GM23248 (cell line): ENCODE results near the gene ENTPD7. TPM values are rescaled to one million over a fixed set of nuclear protein-coding genes. Genes with fewer than 3 reads are reported as not detected.

Source experiments
- DNase-seq: peaks from one replicate; pipeline ENCODE4 v3.0.0-alpha.2; 2015
- H2AFZ ChIP-seq: fragments of 200-600 bp; sonication (generic); 2 replicates; pipeline ENCODE4 v1.6.1; 2016; ENCODE audit warnings: antibody characterized with exemption
- H3F3A ChIP-seq: fragments of 200-600 bp; sonication (generic); 2 replicates; pipeline ENCODE4 v1.6.1; 2016; ENCODE audit warnings: mild to moderate bottlenecking, antibody characterized with exemption, mixed run types; ENCODE audit not compliant: insufficient read depth
- H3K27ac ChIP-seq: fragments of 200-600 bp; sonication (generic); 2 replicates; pipeline ENCODE4 v1.5.1; 2016; ENCODE audit warnings: mild to moderate bottlenecking
- H3K27me3 ChIP-seq: fragments of 200-600 bp; sonication (generic); replicated peaks from 2 replicates; pipeline ENCODE4 v1.6.1; 2016; ENCODE audit warnings: mild to moderate bottlenecking; ENCODE audit not compliant: insufficient read depth
- H3K36me3 ChIP-seq: fragments of 200-600 bp; sonication (generic); 2 replicates; pipeline ENCODE4 v1.6.1; 2016; ENCODE audit warnings: low read depth, mild to moderate bottlenecking
- H3K4me1 ChIP-seq: fragments of 200-600 bp; sonication (generic); 2 replicates; pipeline ENCODE4 v1.6.1; 2016; ENCODE audit warnings: mild to moderate bottlenecking; ENCODE audit not compliant: insufficient read depth
- H3K4me2 ChIP-seq: fragments of 200-600 bp; sonication (generic); one replicate; pipeline ENCODE4 v1.6.1; 2016; ENCODE audit warnings: mild to moderate bottlenecking; ENCODE audit not compliant: unreplicated experiment
- H3K4me3 ChIP-seq: fragments of 200-600 bp; sonication (generic); 2 replicates; pipeline ENCODE4 v1.5.1; 2016; ENCODE audit warnings: mild to moderate bottlenecking
- H3K79me2 ChIP-seq: fragments of 200-600 bp; sonication (generic); 2 replicates; pipeline ENCODE4 v1.6.1; 2016; ENCODE audit warnings: mild to moderate bottlenecking; ENCODE audit not compliant: insufficient read depth
- H3K9ac ChIP-seq: fragments of 200-600 bp; sonication (generic); 2 replicates; pipeline ENCODE4 v1.6.1; 2016; ENCODE audit warnings: mild to moderate bottlenecking
- H3K9me2 ChIP-seq: fragments of 200-600 bp; sonication (generic); 2 replicates; pipeline ENCODE4 v1.6.1; 2016; ENCODE audit warnings: mixed run types, mild to moderate bottlenecking, moderate library complexity; ENCODE audit not compliant: insufficient read depth
- H3K9me3 ChIP-seq: fragments of 200-600 bp; sonication (generic); one replicate; pipeline ENCODE4 v1.6.1; 2017; ENCODE audit warnings: low read depth
- H4K20me1 ChIP-seq: fragments of 200-600 bp; sonication (generic); 2 replicates; pipeline ENCODE4 v1.6.0; 2016; ENCODE audit not compliant: insufficient read depth
- EZH2 ChIP-seq: fragments of 200-600 bp; sonication (generic); IDR thresholded peaks from 2 replicates; pipeline ENCODE4 v1.6.1; 2018; ENCODE audit warnings: antibody characterized with exemption, mild to moderate bottlenecking; ENCODE audit not compliant: insufficient read depth, poor library complexity, severe bottlenecking
- EZH2phosphoT487 ChIP-seq: fragments of 200-600 bp; sonication (generic); IDR thresholded peaks from 2 replicates; pipeline ENCODE4 v1.6.1; 2018; ENCODE audit warnings: antibody characterized with exemption, moderate library complexity, mild to moderate bottlenecking, low read depth; ENCODE audit not compliant: insufficient read depth
- WGBS, 2 experiments: methylation state at CpG; one replicate each; pipeline ENCODE4 v1.1.6; 2015 to 2017; ENCODE audit warnings: low lambda C conversion rate in 2 of 2, low coverage in 1 of 2; ENCODE audit errors: missing lambda C conversion rate in 2 of 2; 5-methylcytosine and 5-hydroxymethylcytosine counted together
- in situ Hi-C: fragments of 300-500 bp; cut with MboI; formaldehyde crosslinking; loops from 2 replicates; pipeline ENCODE4 v1.15.0; 2020
- polyA plus RNA-seq: library from polyadenylated mRNA; unstranded; fragments of >200 nt; fragmentation: Nextera tagmentation; extraction: Ambion mirVana; gene quantifications from 2 replicates; pipeline ENCODE4 v1.2.1, GENCODE V29; 2016
- total RNA-seq: library from RNA; depleted of rRNA; stranded (reverse); fragments of >200 nt; shearing (Covaris generic); gene quantifications from 2 replicates; pipeline ENCODE4 v1.2.3, GENCODE V29; 2014; rRNA removed

Gene ENTPD7
- total RNA-seq, result 21.6 and 26.8 TPM in 2 replicates
- polyA plus RNA-seq, result 7.5 and 8.3 TPM in 2 replicates

DNA sequence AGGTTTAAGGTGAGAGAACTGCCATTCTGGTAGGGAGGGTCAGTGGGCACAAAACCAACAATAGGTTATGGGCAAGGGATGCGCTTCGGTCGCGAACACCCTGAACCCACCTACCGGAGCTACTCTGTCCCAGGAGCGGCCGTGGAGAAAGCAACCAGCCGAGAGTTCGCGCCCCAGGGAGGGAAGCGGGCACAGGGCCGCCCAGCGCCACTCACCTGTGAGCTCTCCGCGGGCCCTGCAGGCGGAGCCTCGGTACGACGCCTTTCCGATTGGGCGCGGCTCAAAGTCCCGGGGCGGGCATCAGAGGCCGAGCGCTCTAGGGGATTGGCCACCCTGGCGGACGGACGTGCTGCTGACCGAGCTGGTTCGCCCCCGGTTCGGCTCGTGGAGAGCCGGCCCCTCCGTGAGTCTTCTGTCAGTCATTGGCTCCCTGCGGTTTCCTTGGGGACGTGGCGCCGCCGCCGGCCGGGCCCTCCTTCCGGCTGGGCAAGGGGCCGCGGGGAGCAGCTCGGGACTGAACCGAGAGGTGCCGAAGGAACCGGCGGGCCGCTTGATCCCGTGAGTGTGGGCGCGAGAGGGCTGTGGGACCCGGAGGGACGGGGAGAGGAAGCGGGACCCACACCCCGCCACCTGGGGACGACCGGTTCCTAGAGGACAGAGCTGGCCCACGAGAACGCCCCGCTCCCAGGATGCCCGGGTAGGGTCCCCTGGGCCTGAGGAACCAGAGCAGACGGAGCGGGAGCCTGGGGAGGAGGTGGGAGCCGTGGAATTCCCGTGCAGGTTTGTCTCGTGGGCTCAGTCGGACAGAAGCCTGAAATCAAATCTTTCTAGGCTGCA, at the start of gene ENTPD7:
Gene ENTPD7 (plus strand): TSS at position 479 of the 837 bp plus-strand sequence. CDS start 448 bp downstream, outside the sequence.
- Histone ChIP-seq H4K20me1 (no peaks in the 10 kb centered on the region), H3K4me2 (peak within 1 kb of the TSS; percentile 94), H3K9me3 (no peaks in the 10 kb centered on the region), H2AFZ (peak within 1 kb of the TSS; percentile 90), H3K4me1 (peaks cover 21% of the 10 kb centered on the region), H3K27ac (peak within 1 kb of the TSS; percentile 95), H3F3A (peaks cover 20% of the 10 kb centered on the region), H3K9me2 (no peaks in the 10 kb centered on the region), H3K27me3 (no peaks in the 10 kb centered on the region), H3K4me3 (peak within 1 kb of the TSS; percentile 92), H3K79me2 (peaks cover 47% of the 10 kb centered on the region), H3K9ac (peak within 1 kb of the TSS; percentile 99), H3K36me3 (peaks cover 14% of the 10 kb centered on the region; the same call in 1 of the 2 replicates)
- TF ChIP-seq EZH2phosphoT487 (no peak), EZH2 (no peak)
- peak; percentile 100 for DNase-seq
- 1 to 2% methylated on average over 67 to 70 of the region's 71 CpGs for WGBS, 2 experiments
- in situ Hi-C loops, result no loop called here

GRCh38 chr10:99610221-99610620, 49.1 kb upstream of the ENTPD7 start:
- Histone ChIP-seq H3K27ac (no peak overlapping the region), H3F3A (no peaks in the 10 kb centered on the region), H3K4me2 (no peak overlapping the region), H3K9me2 (no peaks in the 10 kb centered on the region), H3K4me1 (no peaks in the 10 kb centered on the region), H2AFZ (no peak overlapping the region), H4K20me1 (no peaks in the 10 kb centered on the region), H3K4me3 (no peak overlapping the region), H3K9me3 (no peaks in the 10 kb centered on the region), H3K27me3 (no peaks in the 10 kb centered on the region), H3K9ac (no peak overlapping the region), H3K36me3 (peaks cover 25% of the 10 kb centered on the region), H3K79me2 (peaks cover 12% of the 10 kb centered on the region; the same call in 1 of the 2 replicates)
- WGBS, 2 experiments, result 98% methylated on average over 3 of the region's 3 CpGs
- in situ Hi-C loops, result loop anchor here (10.0 kb wide), 1 partner anchor 175 kb away; the partner anchor contains the start of gene GOT1
- TF ChIP-seq EZH2 (no peak), EZH2phosphoT487 (no peak)
- no peak for DNase-seq

DNA sequence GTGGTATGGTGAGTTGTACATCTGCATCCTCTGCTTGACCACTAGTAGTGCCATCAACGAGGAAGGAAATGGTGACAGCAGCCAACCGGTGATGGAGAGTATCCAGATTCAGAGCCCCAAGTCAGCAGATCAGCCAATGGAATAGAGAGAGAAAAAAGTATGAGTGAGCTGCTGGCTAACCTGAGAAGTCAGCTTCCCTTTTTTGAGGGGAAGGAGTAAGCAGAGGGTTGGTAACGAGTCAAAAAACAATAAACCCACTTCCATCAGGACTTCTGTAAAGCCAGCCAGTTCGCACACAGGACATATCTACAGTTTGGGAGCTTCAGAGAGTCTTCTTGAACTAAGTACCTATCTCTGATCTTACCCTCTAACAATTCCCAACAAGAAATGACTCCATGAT, 48.0 kb upstream of the ENTPD7 start:
- H3K27ac ChIP-seq, result no peak overlapping the region
- H3K4me1 ChIP-seq, result no peaks in the 10 kb centered on the region
- in situ Hi-C loops, result loop anchor here (10.0 kb wide), 1 partner anchor 177 kb away; the partner anchor contains the start of gene GOT1
- peaks cover 23% of the 10 kb centered on the region for H3K79me2 ChIP-seq
- H3K9ac ChIP-seq, result no peak overlapping the region
- no peaks in the 10 kb centered on the region for H3K9me3 ChIP-seq
- no peaks in the 10 kb centered on the region for H3K27me3 ChIP-seq
- no peak for DNase-seq
- H3K9me2 ChIP-seq, result no peaks in the 10 kb centered on the region
- H4K20me1 ChIP-seq, result no peaks in the 10 kb centered on the region
- no peak overlapping the region for H3K4me2 ChIP-seq
- H3K36me3 ChIP-seq, result peaks cover 25% of the 10 kb centered on the region
- no peak overlapping the region for H2AFZ ChIP-seq
- no peak for TF ChIP-seq EZH2
- TF ChIP-seq EZH2phosphoT487, result no peak
- 82 to 83% methylated on average over 4 of the region's 4 CpGs for WGBS, 2 experiments
- no peaks in the 10 kb centered on the region for H3F3A ChIP-seq
- H3K4me3 ChIP-seq, result no peak overlapping the region

DNA sequence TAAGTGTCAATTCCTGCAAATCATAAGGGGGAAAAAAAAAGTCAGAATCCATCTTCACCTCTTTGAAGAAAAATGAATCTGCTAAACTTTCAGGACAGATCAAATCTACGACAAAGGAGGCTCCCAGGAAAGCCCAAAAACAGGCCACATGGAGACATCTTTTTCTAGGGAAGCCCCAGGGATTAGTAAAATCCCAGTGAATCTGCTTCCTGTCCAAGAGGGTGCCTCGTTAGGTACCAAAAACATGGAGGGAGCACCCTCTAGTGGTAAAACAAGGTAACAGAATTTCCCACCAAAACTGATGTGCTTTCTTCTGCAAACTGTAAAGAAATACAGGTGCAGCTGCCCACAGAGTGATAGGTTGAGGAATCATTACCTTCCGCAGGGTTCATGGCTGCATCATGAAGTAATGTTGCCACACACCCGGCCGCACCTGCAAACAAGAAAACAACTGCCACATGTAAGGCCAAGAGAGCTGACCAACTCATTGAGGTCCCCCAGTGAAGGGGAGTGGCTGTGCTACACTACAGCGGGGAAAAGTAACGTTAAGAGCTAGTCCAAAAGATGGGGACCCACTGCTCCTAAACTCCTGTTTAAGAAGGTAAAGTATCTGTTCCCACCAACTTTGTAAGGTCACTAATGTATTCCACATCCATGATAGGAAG, 47.0 kb upstream of the ENTPD7 start:
- H3K4me2 ChIP-seq, result no peak overlapping the region
- no peaks in the 10 kb centered on the region for H4K20me1 ChIP-seq
- H3K9me2 ChIP-seq, result no peaks in the 10 kb centered on the region
- peaks cover 9% of the 10 kb centered on the region for H3K4me1 ChIP-seq
- H3K4me3 ChIP-seq, result no peak overlapping the region
- no peak overlapping the region for H2AFZ ChIP-seq
- TF ChIP-seq EZH2, result no peak
- no peak for TF ChIP-seq EZH2phosphoT487
- peaks cover 25% of the 10 kb centered on the region for H3K36me3 ChIP-seq
- H3K9me3 ChIP-seq, result no peaks in the 10 kb centered on the region
- in situ Hi-C loops, result loop anchor here (10.0 kb wide), 1 partner anchor 177 kb away; the partner anchor contains the start of gene GOT1
- no peaks in the 10 kb centered on the region for H3K27me3 ChIP-seq
- no peak overlapping the region for H3K27ac ChIP-seq
- peak; percentile 75 for DNase-seq
- no peaks in the 10 kb centered on the region for H3F3A ChIP-seq
- H3K79me2 ChIP-seq, result peaks cover 33% of the 10 kb centered on the region
- H3K9ac ChIP-seq, result no peak overlapping the region
- WGBS, 2 experiments, result 10 to 12% methylated on average over 7 of the region's 7 CpGs
